A549 (cell line): ENCODE measurements around the gene CDH1. TPM values are rescaled to one million over a fixed set of nuclear protein-coding genes. Genes with fewer than 3 reads are reported as not detected.

Experiments used
- ATAC-seq, 2 experiments: fragments of 200-7000 bp in 1 of 2; fragments of >200 bp in 1 of 2; cut with Nextera tagmentation in 1 of 2; cut with Tn5 transposase in 1 of 2; 3 replicates each; pipeline versions ENCODE4 v1.8.0 to v1.9.1; 2018 to 2020; ENCODE audit warnings: mild to moderate bottlenecking in 1 of 2, moderate library complexity in 1 of 2
- CTCF ChIA-PET: fragments of 300-600 bp; sonication (Branson Sonifier 250); formaldehyde crosslinking; extraction: SDS; loops from one replicate; lab custom pipeline; 2021; ENCODE audit warnings: antibody characterized with exemption, inconsistent platforms; lab: Yijun Ruan, JAX
- POLR2A ChIA-PET: fragments of 350-600 bp; formaldehyde crosslinking; extraction: SDS; loops from one replicate; lab custom pipeline; 2021; ENCODE audit warnings: antibody characterized with exemption, inconsistent platforms; lab: Yijun Ruan, JAX
- DNase-seq, 2 experiments: peaks; one replicate each; pipeline versions ENCODE4 v3.0.0 to v3.0.0-alpha.2; 2011 to 2016; ENCODE audit warnings: low read depth in 1 of 2, low spot score in 1 of 2
- FAIRE-seq: peaks from 2 replicates; lab custom pipeline; 2011; peaks lifted over from hg19 to GRCh38; lab: Jason Lieb, UNC
- H3K27ac ChIP-seq, 2 experiments: fragments of >200 bp; sonication (Bioruptor Twin); formaldehyde crosslinking; 3 replicates each; pipeline ENCODE4 v1.5.1; 2016 to 2017
- H3K4me1 ChIP-seq: fragments of >200 bp; sonication (Bioruptor Twin); formaldehyde crosslinking; 3 replicates; pipeline ENCODE4 v1.6.1; 2016
- H3K4me2 ChIP-seq: fragments of >200 bp; sonication (Bioruptor Twin); formaldehyde crosslinking; 3 replicates; pipeline ENCODE4 v1.6.1; 2016
- H3K4me3 ChIP-seq: fragments of >200 bp; sonication (Bioruptor Twin); formaldehyde crosslinking; 3 replicates; pipeline ENCODE4 v1.5.1; 2016
- H3K9me3 ChIP-seq: fragments of >200 bp; sonication (Bioruptor Twin); formaldehyde crosslinking; 3 replicates; pipeline ENCODE4 v1.6.1; 2016
- BHLHE40 ChIP-seq: IDR thresholded peaks from 2 replicates; pipeline ENCODE4 v1.6.1; 2012; ENCODE audit warnings: low read depth, low read length, inconsistent platforms
- CEBPB ChIP-seq, 2 experiments: fragments of >200 bp in 1 of 2; sonication (Bioruptor Twin) in 1 of 2; formaldehyde crosslinking in 1 of 2; IDR thresholded peaks; 2 replicates each; pipeline ENCODE4 v1.6.1; 2012 to 2016
- EHMT2 ChIP-seq: fragments of 200-600 bp; sonication (generic); IDR thresholded peaks from 2 replicates; pipeline ENCODE4 v1.6.1; 2016; ENCODE audit warnings: antibody characterized with exemption, low read depth, mild to moderate bottlenecking, moderate library complexity
- EP300 ChIP-seq, 2 experiments: fragments of >200 bp; sonication (Bioruptor Twin); formaldehyde crosslinking; IDR thresholded peaks; 2 replicates in 1 of 2; 3 replicates in 1 of 2; pipeline ENCODE4 v1.6.1; 2016 to 2017
- ESRRA ChIP-seq: fragments of 150-350 bp; IDR thresholded peaks from 2 replicates; pipeline ENCODE4 v1.6.1; 2014; ENCODE audit warnings: mild to moderate bottlenecking, low read length, borderline replicate concordance
- FOSL2 ChIP-seq, 2 experiments: fragments of 450-650 bp in 1 of 2; fragments of >200 bp in 1 of 2; sonication (Bioruptor Twin) in 1 of 2; formaldehyde crosslinking; IDR thresholded peaks; 2 replicates each; pipeline versions ENCODE4 v1.5.0 to v1.6.1; 2016 to 2020; ENCODE audit warnings: mild to moderate bottlenecking in 1 of 2, moderate library complexity in 1 of 2
- HDAC2 ChIP-seq: fragments of 200-600 bp; sonication (generic); IDR thresholded peaks from 2 replicates; pipeline ENCODE4 v1.6.1; 2016
- HES2 ChIP-seq: fragments of >200 bp; sonication (Bioruptor Twin); formaldehyde crosslinking; IDR thresholded peaks from 2 replicates; pipeline ENCODE4 v1.6.1; 2016
- HOXB5 ChIP-seq: fragments of 250-450 bp; sonication (Bioruptor Pico); IDR thresholded peaks from 2 replicates; pipeline ENCODE4 v1.5.0; 2020; ENCODE audit warnings: mild to moderate bottlenecking, moderate library complexity
- NFE2L2 ChIP-seq: fragments of 150-350 bp; conservative IDR thresholded peaks from 2 replicates; pipeline ENCODE4 v1.6.1; 2014; ENCODE audit warnings: low read length
- PHF8 ChIP-seq: fragments of 200-600 bp; sonication (generic); IDR thresholded peaks from 2 replicates; pipeline ENCODE4 v1.6.1; 2016; ENCODE audit warnings: low read depth, mild to moderate bottlenecking, antibody characterized with exemption, moderate library complexity, borderline replicate concordance
- POLR2AphosphoS2 ChIP-seq: conservative IDR thresholded peaks from 2 replicates; pipeline ENCODE4 v1.6.1; 2012; ENCODE audit warnings: low read length, improper control_type of control experiment, inconsistent platforms
- RARB ChIP-seq: fragments of 250-450 bp; sonication (Bioruptor Pico); IDR thresholded peaks from 2 replicates; pipeline ENCODE4 v1.8.0; 2021; ENCODE audit warnings: mild to moderate bottlenecking, moderate library complexity
- RCOR1 ChIP-seq: fragments of 150-350 bp; IDR thresholded peaks from 2 replicates; pipeline ENCODE4 v1.6.1; 2014; ENCODE audit warnings: antibody characterized with exemption, low read length, low read depth
- RFX5 ChIP-seq: fragments of 450-650 bp; IDR thresholded peaks from 2 replicates; pipeline ENCODE4 v1.7.1; 2014; ENCODE audit warnings: antibody characterized with exemption, mild to moderate bottlenecking, moderate library complexity
- SMC3 ChIP-seq: fragments of >200 bp; sonication (Bioruptor Twin); formaldehyde crosslinking; IDR thresholded peaks from 3 replicates; pipeline ENCODE4 v1.6.1; 2018; ENCODE audit warnings: inconsistent platforms
- TP53 ChIP-seq: fragments of 250-450 bp; sonication (Bioruptor Pico); IDR thresholded peaks from 2 replicates; pipeline ENCODE4 v1.5.0; 2021; ENCODE audit warnings: mild to moderate bottlenecking, moderate library complexity
- ZFP36 ChIP-seq: fragments of 450-650 bp; IDR thresholded peaks from 2 replicates; pipeline ENCODE4 v1.6.1; 2014; ENCODE audit warnings: borderline replicate concordance; ENCODE audit not compliant: partially characterized antibody
- ZNF302 ChIP-seq: fragments of 250-450 bp; sonication (Bioruptor Pico); IDR thresholded peaks from 2 replicates; pipeline ENCODE4 v1.9.0; 2021; ENCODE audit warnings: inconsistent platforms, mild to moderate bottlenecking, moderate library complexity
- WGBS: methylation state at CpG from one replicate; pipeline ENCODE4 v1.1.6; 2017; ENCODE audit errors: missing lambda C conversion rate; 5-methylcytosine and 5-hydroxymethylcytosine counted together
- polyA plus RNA-seq, 4 experiments: library from polyadenylated mRNA; depleted of rRNA in 3 of 4; stranded (reverse); fragments of >200 nt; fragmentation: RNase III in 1 of 4; extraction: RNeasy Plus Mini Kit Qiagen cat#74134 plus additional on column Dnase treatment in 1 of 4; gene quantifications; 2 replicates in 3 of 4; 3 replicates in 1 of 4; pipeline ENCODE4 v1.2.3, GENCODE V29; 2011 to 2017
- TF ChIP-seq, protein P1 (sequence below): fragments of 200-600 bp; sonication (generic); IDR thresholded peaks from 2 replicates; pipeline ENCODE4 v1.6.1; 2016; ENCODE audit warnings: antibody characterized with exemption, mild to moderate bottlenecking, moderate library complexity
- TF ChIP-seq, protein P2 (sequence below): fragments of 250-450 bp; sonication (Bioruptor Pico); IDR thresholded peaks from 2 replicates; pipeline ENCODE4 v1.5.0; 2021; ENCODE audit warnings: mild to moderate bottlenecking, moderate library complexity, borderline replicate concordance
- TF ChIP-seq, protein P3 (sequence below): fragments of 250-450 bp; sonication (Bioruptor Pico); IDR thresholded peaks from 2 replicates; pipeline ENCODE4 v1.5.0; 2020; ENCODE audit warnings: low read depth, mild to moderate bottlenecking, moderate library complexity
- TF ChIP-seq, protein P4 (sequence below): fragments of 450-650 bp; IDR thresholded peaks from 2 replicates; pipeline ENCODE4 v1.6.1; 2014; ENCODE audit warnings: antibody characterized with exemption

The CDH1 gene
- polyA plus RNA-seq, 2 of the 4 experiments (the other 2 are of a cell fraction), result 6.0 to 24.5 TPM

DNA sequence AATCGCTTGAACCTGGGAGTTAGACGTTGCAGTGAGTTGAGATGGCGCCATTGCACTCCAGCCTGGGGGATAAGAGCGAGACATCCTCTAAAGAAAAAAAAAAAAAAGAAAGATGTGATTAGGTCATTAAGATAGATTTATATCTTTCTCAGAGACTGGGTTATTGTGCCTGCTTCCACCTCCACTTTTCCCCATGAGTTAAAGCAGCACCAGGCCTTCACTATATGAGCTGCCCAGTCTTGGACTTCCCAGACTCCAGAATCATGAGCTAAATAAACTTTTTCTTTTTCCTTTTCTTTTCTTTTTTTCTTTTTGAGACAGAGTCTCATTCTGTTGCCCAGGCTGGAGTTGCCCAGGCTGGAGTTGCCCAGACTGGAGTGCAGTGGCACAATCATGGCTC, 19.4 kb upstream of the CDH1 start:
- ChIA-PET CTCF (interaction anchor here (0.6 to 1.7 kb wide), 4 partner anchors 20 to 404 kb away, joined by 3 to 6 read pairs (median 4); no protein-coding TSS in a partner anchor), POLR2A (no interaction called here)
- H3K4me3 ChIP-seq, result no peak overlapping the region
- no peaks in the 10 kb centered on the region for H3K9me3 ChIP-seq
- no peak overlapping the region for H3K4me2 ChIP-seq
- H3K27ac ChIP-seq, result no peak overlapping the region
- DNase-seq (no peak), FAIRE-seq (no peak), ATAC-seq (no peak)
- WGBS, result 85% methylated on average over 4 of the region's 4 CpGs
- no peaks in the 10 kb centered on the region for H3K4me1 ChIP-seq
- TF ChIP-seq CEBPB (IDR thresholded peaks at IDR 0.05) (no peak), EHMT2 (no peak), ZFP36 (no peak), TP53 (CRISPR knock-in tag) (no peak), NFE2L2 (no peak), RFX5 (no peak), ESRRA (no peak), HOXB5 (CRISPR knock-in tag) (no peak), ZNF302 (CRISPR knock-in tag) (no peak), HDAC2 (no peak)
- TF ChIP-seq, protein P1, sequence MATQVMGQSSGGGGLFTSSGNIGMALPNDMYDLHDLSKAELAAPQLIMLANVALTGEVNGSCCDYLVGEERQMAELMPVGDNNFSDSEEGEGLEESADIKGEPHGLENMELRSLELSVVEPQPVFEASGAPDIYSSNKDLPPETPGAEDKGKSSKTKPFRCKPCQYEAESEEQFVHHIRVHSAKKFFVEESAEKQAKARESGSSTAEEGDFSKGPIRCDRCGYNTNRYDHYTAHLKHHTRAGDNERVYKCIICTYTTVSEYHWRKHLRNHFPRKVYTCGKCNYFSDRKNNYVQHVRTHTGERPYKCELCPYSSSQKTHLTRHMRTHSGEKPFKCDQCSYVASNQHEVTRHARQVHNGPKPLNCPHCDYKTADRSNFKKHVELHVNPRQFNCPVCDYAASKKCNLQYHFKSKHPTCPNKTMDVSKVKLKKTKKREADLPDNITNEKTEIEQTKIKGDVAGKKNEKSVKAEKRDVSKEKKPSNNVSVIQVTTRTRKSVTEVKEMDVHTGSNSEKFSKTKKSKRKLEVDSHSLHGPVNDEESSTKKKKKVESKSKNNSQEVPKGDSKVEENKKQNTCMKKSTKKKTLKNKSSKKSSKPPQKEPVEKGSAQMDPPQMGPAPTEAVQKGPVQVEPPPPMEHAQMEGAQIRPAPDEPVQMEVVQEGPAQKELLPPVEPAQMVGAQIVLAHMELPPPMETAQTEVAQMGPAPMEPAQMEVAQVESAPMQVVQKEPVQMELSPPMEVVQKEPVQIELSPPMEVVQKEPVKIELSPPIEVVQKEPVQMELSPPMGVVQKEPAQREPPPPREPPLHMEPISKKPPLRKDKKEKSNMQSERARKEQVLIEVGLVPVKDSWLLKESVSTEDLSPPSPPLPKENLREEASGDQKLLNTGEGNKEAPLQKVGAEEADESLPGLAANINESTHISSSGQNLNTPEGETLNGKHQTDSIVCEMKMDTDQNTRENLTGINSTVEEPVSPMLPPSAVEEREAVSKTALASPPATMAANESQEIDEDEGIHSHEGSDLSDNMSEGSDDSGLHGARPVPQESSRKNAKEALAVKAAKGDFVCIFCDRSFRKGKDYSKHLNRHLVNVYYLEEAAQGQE, result no peak
- TF ChIP-seq, protein P2, sequence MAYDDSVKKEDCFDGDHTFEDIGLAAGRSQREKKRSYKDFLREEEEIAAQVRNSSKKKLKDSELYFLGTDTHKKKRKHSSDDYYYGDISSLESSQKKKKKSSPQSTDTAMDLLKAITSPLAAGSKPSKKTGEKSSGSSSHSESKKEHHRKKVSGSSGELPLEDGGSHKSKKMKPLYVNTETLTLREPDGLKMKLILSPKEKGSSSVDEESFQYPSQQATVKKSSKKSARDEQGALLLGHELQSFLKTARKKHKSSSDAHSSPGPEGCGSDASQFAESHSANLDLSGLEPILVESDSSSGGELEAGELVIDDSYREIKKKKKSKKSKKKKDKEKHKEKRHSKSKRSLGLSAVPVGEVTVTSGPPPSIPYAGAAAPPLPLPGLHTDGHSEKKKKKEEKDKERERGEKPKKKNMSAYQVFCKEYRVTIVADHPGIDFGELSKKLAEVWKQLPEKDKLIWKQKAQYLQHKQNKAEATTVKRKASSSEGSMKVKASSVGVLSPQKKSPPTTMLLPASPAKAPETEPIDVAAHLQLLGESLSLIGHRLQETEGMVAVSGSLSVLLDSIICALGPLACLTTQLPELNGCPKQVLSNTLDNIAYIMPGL, result no peak

DNA sequence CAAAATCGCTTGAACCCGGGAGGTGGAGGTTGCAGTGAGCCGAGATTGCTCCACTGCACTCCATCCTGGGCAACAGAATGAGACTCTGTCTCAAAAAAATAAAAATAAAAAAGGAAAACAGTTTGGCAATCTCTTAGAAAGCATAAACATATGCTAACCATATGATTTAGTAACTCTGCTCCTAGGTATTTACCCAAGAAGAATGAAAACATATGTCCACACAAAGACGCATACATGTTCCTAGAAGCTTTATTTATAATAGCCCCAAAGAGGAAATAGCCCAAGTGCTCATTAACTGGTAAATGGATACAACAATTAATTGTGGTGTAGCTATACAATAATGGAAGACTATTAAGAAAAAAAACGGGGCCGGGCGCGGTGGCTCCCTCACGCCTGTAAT, 18.5 kb upstream of the CDH1 start:
- WGBS, result 82% methylated on average over 9 of the region's 9 CpGs
- H3K27ac ChIP-seq, result no peak overlapping the region
- POLR2A ChIA-PET, result no interaction called here
- no peaks in the 10 kb centered on the region for H3K4me1 ChIP-seq
- CTCF ChIA-PET, result interaction anchor here (1.7 kb wide), 1 partner anchor 82 kb away, joined by 6 read pairs; no protein-coding TSS in a partner anchor
- H3K4me3 ChIP-seq, result no peak overlapping the region
- no peak overlapping the region for H3K4me2 ChIP-seq
- ATAC-seq (no peak), DNase-seq (no peak), FAIRE-seq (no peak)
- no peaks in the 10 kb centered on the region for H3K9me3 ChIP-seq
- TF ChIP-seq BHLHE40 (no peak), ESRRA (no peak)

DNA sequence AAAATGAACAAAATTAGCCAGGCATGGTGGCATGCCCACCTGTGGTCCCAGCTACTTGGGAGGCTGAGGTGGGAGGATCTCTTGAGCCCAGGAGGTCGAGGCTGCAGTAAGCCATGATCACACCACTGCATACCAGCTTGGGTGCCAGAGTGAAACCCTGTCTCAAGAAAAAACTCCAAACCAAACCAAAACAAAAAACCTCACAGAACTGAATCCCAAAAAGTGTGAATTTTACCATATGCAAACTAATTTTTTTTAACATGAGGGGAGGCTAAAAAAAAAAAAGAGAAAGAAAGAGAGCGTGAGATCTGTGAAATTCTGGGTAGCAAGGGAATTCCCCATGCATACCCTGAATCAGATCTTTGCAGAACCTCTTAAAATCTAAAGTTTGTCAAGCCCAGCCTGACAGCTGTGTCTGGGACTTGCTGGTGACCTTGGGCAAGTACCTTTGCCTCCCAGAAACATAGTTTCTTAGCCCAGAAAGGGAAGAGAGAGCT, 17.1 kb upstream of the CDH1 start:
- Histone ChIP-seq H3K4me1 (no peaks in the 10 kb centered on the region), H3K9me3 (no peaks in the 10 kb centered on the region), H3K27ac (no peak overlapping the region), H3K4me2 (no peak overlapping the region), H3K4me3 (no peak overlapping the region)
- WGBS, result 48% methylated on average over 2 of the region's 2 CpGs
- CTCF ChIA-PET, result interaction anchor here (0.7 kb wide), 1 partner anchor 92 kb away, joined by 3 read pairs; no protein-coding TSS in a partner anchor
- FAIRE-seq (no peak), DNase-seq (no peak), ATAC-seq (no peak)
- POLR2A ChIA-PET, result no interaction called here
- no peak for TF ChIP-seq RCOR1
- TF ChIP-seq, protein P2, result no peak
- TF ChIP-seq SMC3, result no peak
- no peak for TF ChIP-seq ZFP36
- TF ChIP-seq, protein P3, sequence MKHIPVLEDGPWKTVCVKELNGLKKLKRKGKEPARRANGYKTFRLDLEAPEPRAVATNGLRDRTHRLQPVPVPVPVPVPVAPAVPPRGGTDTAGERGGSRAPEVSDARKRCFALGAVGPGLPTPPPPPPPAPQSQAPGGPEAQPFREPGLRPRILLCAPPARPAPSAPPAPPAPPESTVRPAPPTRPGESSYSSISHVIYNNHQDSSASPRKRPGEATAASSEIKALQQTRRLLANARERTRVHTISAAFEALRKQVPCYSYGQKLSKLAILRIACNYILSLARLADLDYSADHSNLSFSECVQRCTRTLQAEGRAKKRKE (CRISPR knock-in tag), result no peak
- TF ChIP-seq PHF8, result no peak
- TF ChIP-seq, protein P4, sequence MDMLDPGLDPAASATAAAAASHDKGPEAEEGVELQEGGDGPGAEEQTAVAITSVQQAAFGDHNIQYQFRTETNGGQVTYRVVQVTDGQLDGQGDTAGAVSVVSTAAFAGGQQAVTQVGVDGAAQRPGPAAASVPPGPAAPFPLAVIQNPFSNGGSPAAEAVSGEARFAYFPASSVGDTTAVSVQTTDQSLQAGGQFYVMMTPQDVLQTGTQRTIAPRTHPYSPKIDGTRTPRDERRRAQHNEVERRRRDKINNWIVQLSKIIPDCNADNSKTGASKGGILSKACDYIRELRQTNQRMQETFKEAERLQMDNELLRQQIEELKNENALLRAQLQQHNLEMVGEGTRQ, result no peak
- TF ChIP-seq FOSL2 (IDR thresholded peaks at IDR 0.05), result no peak
- no peak for TF ChIP-seq FOSL2 (CRISPR knock-in tag; IDR thresholded peaks at IDR 0.05)
- no peak for TF ChIP-seq RARB
- TF ChIP-seq POLR2AphosphoS2, result no peak
- TF ChIP-seq HOXB5 (CRISPR knock-in tag), result no peak
- TF ChIP-seq EP300 (IDR thresholded peaks at IDR 0.05), result no peak
- TF ChIP-seq HES2, result no peak
